ENCODE data around the gene HIRIP3. TPM values are rescaled to one million over a fixed set of nuclear protein-coding genes. Genes with fewer than 3 reads are reported as not detected.

The HIRIP3 gene
- total RNA-seq, 1 experiment from 2014 or later, result 18.9 TPM

DNA sequence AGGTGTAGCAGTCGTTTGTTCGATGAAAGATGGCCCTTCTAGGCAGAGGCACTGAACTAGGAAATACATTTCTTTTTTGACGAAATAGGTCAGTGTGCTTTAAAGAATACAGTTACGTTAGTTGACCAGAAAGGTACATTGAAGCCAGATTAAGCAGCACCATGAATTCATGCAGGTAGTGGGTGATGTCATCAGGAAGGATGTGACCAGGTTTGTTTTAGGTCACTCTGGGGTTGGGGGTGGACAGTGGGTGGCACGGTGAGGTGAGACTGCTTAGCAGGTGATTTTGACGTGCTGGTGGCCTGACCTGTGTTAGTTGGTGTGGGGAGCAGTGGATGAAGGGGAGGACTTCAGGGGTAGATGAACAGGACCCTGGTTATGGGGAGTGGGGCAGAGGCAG, 4.2 kb upstream of the HIRIP3 start (continued):
- TF ChIP-seq, protein P1, sequence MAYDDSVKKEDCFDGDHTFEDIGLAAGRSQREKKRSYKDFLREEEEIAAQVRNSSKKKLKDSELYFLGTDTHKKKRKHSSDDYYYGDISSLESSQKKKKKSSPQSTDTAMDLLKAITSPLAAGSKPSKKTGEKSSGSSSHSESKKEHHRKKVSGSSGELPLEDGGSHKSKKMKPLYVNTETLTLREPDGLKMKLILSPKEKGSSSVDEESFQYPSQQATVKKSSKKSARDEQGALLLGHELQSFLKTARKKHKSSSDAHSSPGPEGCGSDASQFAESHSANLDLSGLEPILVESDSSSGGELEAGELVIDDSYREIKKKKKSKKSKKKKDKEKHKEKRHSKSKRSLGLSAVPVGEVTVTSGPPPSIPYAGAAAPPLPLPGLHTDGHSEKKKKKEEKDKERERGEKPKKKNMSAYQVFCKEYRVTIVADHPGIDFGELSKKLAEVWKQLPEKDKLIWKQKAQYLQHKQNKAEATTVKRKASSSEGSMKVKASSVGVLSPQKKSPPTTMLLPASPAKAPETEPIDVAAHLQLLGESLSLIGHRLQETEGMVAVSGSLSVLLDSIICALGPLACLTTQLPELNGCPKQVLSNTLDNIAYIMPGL (CRISPR knock-in tag; IDR thresholded peaks at IDR 0.05), result no peak
- TF ChIP-seq, protein P2, sequence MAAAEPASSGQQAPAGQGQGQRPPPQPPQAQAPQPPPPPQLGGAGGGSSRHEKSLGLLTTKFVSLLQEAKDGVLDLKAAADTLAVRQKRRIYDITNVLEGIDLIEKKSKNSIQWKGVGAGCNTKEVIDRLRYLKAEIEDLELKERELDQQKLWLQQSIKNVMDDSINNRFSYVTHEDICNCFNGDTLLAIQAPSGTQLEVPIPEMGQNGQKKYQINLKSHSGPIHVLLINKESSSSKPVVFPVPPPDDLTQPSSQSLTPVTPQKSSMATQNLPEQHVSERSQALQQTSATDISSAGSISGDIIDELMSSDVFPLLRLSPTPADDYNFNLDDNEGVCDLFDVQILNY (CRISPR knock-in tag; IDR thresholded peaks at IDR 0.05), result no peak
- TF ChIP-seq RORB (CRISPR knock-in tag; IDR thresholded peaks at IDR 0.05), result no peak
- TF ChIP-seq, protein P3, sequence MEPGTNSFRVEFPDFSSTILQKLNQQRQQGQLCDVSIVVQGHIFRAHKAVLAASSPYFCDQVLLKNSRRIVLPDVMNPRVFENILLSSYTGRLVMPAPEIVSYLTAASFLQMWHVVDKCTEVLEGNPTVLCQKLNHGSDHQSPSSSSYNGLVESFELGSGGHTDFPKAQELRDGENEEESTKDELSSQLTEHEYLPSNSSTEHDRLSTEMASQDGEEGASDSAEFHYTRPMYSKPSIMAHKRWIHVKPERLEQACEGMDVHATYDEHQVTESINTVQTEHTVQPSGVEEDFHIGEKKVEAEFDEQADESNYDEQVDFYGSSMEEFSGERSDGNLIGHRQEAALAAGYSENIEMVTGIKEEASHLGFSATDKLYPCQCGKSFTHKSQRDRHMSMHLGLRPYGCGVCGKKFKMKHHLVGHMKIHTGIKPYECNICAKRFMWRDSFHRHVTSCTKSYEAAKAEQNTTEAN (CRISPR knock-in tag; IDR thresholded peaks at IDR 0.05), result no peak

DNA sequence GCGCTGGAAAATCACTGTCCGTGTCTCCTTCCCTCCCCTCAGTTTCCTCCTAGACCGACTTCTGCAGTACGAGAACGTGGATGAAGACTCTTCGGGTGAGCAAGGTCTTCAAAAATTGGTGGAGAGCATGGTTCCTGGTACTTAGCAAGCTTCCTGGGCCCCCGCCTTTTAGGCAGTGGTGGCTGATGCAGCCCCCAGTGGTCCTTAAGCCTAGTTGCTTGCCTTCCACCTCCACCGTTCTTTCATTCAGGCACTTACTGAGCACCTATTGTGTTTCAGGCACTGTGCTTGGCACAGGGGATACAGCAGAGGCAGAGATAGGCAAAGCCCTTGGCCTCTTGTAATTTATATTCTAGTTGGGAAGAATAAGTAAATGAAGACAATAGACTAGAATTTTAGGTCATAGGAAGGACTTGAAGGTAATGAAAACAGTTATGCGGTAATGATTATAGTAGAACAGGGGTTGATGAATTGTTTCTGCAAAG, 1.4 kb upstream of the HIRIP3 start:
- no peaks in the 10 kb centered on the region for H3K27me3 Mint-ChIP-seq (ENCODE audit: low read depth)
- ChIA-PET CTCF (interaction anchor here (0.9 kb wide), 1 partner anchor 35 kb away, joined by 3 read pairs; no protein-coding TSS in a partner anchor), POLR2A (interaction anchor here (0.8 kb wide), 1 partner anchor 171 kb away, joined by 3 read pairs; no protein-coding TSS in a partner anchor)
- ATAC-seq (no peak), DNase-seq (ENCODE audit: low spot score) (no peak)
- TF ChIP-seq GABPB1 (CRISPR knock-in tag; IDR thresholded peaks at IDR 0.05) (no peak), SOX15 (CRISPR knock-in tag; IDR thresholded peaks at IDR 0.05) (no peak), ZNF416 (CRISPR knock-in tag; IDR thresholded peaks at IDR 0.05) (no peak), ERG (CRISPR knock-in tag; IDR thresholded peaks at IDR 0.05) (no peak), GTF2I (CRISPR knock-in tag; conservative IDR thresholded peaks at IDR 0.05) (no peak), FOXK1 (CRISPR knock-in tag; IDR thresholded peaks at IDR 0.05) (no peak), CBFB (CRISPR knock-in tag; IDR thresholded peaks at IDR 0.05; ENCODE audit: low read depth) (no peak), ZNF121 (CRISPR knock-in tag; IDR thresholded peaks at IDR 0.05) (no peak), ELF4 (CRISPR knock-in tag; IDR thresholded peaks at IDR 0.05; ENCODE audit: low read depth) (no peak), GRHL2 (CRISPR knock-in tag; IDR thresholded peaks at IDR 0.05; ENCODE audit: insufficient replicate concordance, severe bottlenecking) (no peak), JUN (CRISPR knock-in tag; IDR thresholded peaks at IDR 0.05) (no peak), KAT7 (CRISPR knock-in tag; IDR thresholded peaks at IDR 0.05; ENCODE audit: borderline replicate concordance) (no peak), ZNF396 (CRISPR knock-in tag; IDR thresholded peaks at IDR 0.05; ENCODE audit: borderline replicate concordance) (no peak), CREB1 (CRISPR knock-in tag; IDR thresholded peaks at IDR 0.05) (no peak)
- TF ChIP-seq, protein P4, sequence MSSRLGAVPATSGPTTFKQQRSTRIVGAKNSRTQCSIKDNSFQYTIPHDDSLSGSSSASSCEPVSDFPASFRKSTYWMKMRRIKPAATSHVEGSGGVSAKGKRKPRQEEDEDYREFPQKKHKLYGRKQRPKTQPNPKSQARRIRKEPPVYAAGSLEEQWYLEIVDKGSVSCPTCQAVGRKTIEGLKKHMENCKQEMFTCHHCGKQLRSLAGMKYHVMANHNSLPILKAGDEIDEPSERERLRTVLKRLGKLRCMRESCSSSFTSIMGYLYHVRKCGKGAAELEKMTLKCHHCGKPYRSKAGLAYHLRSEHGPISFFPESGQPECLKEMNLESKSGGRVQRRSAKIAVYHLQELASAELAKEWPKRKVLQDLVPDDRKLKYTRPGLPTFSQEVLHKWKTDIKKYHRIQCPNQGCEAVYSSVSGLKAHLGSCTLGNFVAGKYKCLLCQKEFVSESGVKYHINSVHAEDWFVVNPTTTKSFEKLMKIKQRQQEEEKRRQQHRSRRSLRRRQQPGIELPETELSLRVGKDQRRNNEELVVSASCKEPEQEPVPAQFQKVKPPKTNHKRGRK (CRISPR knock-in tag; IDR thresholded peaks at IDR 0.05; ENCODE audit: borderline replicate concordance), result no peak
- TF ChIP-seq, protein P5, sequence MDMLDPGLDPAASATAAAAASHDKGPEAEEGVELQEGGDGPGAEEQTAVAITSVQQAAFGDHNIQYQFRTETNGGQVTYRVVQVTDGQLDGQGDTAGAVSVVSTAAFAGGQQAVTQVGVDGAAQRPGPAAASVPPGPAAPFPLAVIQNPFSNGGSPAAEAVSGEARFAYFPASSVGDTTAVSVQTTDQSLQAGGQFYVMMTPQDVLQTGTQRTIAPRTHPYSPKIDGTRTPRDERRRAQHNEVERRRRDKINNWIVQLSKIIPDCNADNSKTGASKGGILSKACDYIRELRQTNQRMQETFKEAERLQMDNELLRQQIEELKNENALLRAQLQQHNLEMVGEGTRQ (CRISPR knock-in tag; IDR thresholded peaks at IDR 0.05), result no peak
- peak overlapping the region; percentile 78 for H3K27ac Mint-ChIP-seq
- peaks cover 15% of the 10 kb centered on the region for H3K36me3 Mint-ChIP-seq
- no peaks in the 10 kb centered on the region for H3K9me3 Mint-ChIP-seq
- H3K4me1 Mint-ChIP-seq, result peaks cover 20% of the 10 kb centered on the region
- H3K4me3 Mint-ChIP-seq, result peak overlapping the region; percentile 94

All from WTC11 (cell line).